C1 segment of cervical spinal cord (tissue), 14 donors: ENCODE results near the gene APOL1.
"Not testable (repeated sequence)": the region's sequence is repeated elsewhere in the genome, so short reads cannot be mapped to it uniquely, and the experiment has no call there.

Experiments
- DNase-seq, 14 donors: peaks; one replicate each; lab custom pipeline; 2025; lab: John Stamatoyannopoulos, UW

Gene APOL1, protein sequence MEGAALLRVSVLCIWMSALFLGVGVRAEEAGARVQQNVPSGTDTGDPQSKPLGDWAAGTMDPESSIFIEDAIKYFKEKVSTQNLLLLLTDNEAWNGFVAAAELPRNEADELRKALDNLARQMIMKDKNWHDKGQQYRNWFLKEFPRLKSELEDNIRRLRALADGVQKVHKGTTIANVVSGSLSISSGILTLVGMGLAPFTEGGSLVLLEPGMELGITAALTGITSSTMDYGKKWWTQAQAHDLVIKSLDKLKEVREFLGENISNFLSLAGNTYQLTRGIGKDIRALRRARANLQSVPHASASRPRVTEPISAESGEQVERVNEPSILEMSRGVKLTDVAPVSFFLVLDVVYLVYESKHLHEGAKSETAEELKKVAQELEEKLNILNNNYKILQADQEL

DNA sequence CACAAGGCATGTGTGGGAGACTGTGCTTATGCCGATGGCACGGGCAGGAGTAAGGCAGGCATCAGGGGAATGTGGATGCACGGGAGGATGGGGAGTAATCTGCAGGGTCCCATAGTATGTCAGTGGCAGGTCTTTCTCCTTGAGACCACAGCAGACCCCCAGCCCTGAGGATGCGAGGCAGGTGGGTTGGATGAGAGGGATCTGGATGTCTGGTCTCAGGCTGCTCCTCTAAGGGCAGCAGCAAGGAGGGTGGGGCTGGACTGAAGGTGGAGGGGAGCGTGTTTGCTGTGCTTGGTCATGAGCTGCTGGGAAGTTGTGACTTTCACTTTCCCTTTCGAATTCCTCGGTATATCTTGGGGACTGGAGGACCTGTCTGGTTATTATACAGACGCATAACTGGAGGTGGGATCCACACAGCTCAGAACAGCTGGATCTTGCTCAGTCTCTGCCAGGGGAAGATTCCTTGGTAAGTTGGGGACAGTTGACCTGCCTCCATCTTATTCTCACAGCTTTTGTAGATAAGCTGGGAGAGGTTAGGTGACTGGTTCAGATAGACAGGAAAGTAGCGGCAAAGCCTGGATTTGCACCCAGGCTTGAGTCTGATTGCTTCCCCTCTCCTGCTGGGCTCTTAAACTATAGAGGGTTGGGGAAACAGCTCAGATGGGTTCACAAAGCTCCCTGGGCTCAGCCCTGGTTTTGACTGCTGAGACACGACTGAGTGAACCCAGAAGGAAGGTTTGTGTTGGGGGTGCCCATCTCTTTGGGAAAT is at the start of gene APOL1:
APOL1 (plus strand) TSS at position 380 of the 769 bp plus-strand sequence. CDS start 1,823 bp downstream, outside the sequence.
- peak in 2 of 14 donors; percentile 26 to 29 for DNase-seq

DNA sequence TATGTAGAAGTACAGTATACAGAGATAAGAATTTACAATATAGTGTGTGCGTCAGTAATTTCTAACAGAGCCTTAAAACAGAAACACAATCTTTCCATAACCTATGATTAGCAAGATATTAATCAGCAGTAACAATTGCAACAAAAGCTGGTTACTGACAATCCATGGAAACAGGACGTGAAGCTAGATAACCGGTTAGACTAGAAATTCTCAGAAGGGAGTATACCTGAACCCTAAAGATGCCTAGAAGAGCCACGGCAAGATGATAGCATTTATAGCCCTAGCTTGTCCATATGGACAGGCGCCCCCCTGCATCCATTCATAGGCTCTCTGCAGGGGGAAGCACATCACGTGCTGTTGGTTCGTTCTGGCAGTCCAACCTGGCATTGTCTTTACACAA is 49.5 kb upstream of the APOL1 start:
- DNase-seq: not testable (repeated sequence)

DNA sequence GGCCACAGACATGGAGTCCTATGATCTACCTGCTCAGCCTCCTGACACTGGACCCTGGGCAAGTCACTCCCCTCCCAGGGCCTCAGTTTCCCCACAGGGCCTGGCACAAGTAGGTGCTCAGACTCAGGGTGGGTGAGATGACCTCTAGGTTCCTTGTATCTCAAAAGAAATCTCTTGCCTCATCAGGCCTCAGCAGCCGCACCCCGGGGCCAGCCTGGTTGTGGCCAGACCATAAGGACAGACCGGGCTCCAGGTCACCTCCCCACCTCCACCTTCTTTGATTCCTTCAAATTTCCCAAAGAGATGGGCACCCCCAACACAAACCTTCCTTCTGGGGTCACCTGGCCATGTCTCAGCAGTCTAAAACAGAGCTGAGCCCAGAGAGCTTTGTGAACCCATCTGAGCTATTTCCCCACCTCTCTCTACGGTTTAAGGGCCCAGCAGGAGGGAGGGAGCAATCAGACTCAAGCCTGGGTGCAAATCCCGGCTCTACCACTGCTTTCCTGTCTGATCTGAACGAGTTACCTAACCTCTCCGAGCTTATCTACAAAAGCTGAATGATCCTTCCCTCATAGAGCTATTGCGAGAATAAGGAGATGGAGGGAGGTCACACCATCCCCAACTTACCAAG is 48.8 kb upstream of the APOL1 start:
- no peak for DNase-seq

GRCh38 chr22:36204632-36205015 is 48.3 kb upstream of the APOL1 start:
- no peak for DNase-seq

DNA sequence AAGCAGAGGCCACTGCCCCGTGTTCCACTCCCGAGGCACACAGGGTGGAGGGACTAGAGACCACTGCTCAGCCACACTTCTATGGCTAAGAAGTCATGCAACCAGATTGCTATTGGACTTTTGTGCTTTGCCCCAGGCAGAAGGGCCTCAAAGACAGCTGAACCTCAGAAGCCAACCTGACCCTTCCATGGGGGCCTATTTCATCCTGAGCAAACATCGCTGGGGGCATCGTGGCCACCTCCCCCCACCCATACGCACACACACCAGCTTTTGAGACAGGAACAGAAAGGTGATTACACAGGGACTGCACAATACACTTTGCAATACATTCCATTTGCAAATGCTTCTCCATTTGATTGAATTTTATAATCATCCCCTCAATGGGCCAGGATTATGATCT is 47.4 kb upstream of the APOL1 start:
- DNase-seq: not testable (repeated sequence)

DNA sequence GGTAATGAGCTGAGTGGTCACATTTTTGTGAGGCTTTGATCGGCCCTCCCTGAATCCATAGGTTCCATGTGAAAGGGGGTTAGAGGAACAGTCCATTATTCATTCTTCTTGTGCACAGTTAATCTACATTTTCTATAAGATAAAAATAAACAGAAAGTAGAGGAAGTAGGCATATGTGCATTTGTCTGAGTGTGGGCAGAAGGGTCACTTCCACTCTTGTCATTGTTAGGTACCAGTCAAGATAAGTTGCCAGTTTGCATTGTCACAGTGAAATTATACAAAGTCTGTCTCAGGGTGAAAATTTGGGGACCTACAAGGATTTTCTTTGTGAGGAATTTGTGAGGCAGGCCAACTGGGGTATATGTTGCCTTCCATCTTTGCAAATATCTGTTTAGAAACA is 46.7 kb upstream of the APOL1 start:
- DNase-seq: no peak

- no peak for DNase-seq
Measured at GRCh38 chr22:36208162-36208765, 44.7 kb upstream of the APOL1 start.

DNA sequence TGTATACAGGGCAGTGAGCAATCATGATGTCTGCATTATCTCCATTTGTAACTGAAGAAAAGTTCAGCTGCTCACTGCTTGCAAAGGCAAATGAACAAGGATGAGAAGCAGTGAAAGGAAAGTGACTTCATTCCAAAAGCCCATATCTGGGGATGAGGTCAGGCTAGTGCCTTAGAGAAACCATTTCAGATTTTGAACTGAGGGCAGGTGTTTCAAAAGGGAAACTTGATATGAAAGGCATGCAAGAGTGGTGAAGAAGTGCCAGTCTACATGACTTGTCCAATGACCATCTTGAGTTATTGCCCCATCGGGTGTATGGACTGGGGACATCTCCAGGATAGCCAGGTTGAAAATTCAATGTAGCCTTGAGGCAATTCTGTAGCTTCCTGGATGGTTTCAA is 44.0 kb upstream of the APOL1 start:
- DNase-seq: no peak

- DNase-seq: not testable (repeated sequence)
Measured at GRCh38 chr22:36209488-36209908, 43.4 kb upstream of the APOL1 start.

- DNase-seq: no peak
Measured at GRCh38 chr22:36210224-36210623, 42.7 kb upstream of the APOL1 start.

DNA sequence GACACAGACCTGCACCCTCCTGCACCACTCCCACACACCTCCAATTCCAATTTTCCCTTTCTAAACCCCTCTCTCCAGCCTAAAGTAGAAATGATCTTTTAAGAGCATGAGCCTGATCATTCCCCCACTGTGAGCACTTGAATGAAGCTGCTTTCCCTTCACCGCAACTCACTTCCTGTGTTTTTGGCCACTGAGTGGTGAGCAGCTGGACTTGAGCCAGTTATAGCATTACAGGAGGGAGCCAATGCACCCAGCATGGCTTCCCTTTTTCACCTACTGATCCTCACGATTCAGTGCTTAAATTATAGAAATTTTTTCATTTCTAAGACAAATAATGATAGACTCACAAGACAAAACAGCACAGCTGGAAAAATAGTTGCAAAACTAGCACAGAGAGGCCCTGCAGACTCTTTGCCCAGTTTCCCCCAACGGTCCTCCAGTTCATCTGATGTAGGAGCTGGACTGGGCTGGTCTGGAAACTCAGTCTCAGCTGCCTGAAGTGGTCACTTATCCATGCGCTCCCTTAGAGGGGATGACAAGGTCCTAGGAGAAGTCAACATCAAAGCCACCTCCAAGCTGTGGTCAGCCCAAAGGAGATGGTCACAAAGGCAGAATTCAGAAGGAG is 41.6 kb upstream of the APOL1 start:
- DNase-seq: no peak

DNA sequence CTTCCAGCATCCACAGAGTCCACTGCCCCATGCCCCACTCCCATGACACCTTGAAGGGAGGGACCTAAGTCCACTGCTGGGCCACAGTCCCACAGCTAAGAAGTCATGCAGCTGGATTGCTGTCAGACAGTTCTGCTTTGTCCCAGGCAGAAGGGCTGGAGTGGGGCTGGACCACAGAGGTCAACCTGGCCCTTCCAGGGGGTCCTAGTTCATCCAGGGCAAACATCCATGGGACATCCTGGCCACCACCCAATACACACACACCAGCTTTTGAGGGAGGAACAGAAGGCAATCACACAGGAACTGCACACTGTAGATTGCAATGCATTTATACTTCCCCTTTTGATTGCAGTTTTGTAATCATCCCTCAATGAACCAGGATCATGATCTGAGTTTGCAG is 40.0 kb upstream of the APOL1 start:
- no peak for DNase-seq

GRCh38 chr22:36213586-36213985 is 39.3 kb upstream of the APOL1 start:
- DNase-seq: no peak

DNA sequence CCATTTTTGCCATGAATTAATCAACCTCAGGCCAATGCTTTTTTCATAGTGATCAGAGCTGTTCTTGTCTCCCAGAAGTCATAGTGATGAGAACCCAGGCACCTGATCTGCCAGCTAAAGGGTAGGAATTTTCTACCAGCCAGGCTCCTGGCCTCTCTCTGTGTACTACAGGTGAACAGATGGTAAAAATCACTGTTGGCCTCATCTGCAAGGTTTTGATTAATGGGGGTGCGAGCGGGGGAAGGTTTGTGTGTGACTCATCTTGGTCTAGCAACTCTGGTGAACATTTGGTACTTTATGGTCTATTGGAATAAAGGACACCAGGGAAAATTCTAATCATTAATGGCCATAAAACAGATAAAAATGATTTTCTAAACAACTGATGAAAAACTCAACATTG is 37.0 kb upstream of the APOL1 start:
- DNase-seq: peak in 1 of 14 donors; percentile 77

- no peak for DNase-seq
Measured at GRCh38 chr22:36218648-36219193, 34.2 kb upstream of the APOL1 start.

DNA sequence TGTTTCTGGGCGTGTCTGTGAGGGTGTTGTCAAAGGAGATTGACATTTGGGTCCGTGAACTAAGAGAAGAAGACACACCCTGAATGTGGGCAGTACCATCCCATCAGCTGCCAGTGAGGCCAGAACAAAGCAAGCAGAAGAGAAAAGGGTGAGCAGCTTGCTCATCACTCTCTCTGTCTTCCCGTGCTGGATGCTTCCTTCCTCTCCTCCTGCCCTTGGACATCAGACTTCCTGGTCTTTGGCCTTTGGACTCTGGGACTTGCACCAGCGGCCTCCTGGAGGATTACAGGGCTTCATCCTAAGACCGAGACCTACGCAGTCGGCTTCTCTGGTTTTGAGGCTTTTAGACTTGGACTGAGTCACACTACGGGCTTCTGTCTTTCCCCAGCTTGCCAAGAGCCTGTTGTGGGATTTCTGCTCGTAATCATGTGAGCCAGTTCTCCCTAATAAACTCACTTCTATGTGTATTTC is 32.4 kb upstream of the APOL1 start:
- DNase-seq: peak in 4 of 14 donors; percentile 11 to 36 (median 16)

GRCh38 chr22:36221799-36222751 is 30.9 kb upstream of the APOL1 start:
- DNase-seq: peak in 5 of 14 donors; percentile 13 to 22 (median 16)

- DNase-seq: no peak
Measured at GRCh38 chr22:36222887-36223450, 30.0 kb upstream of the APOL1 start.

- no peak for DNase-seq
Measured at GRCh38 chr22:36223504-36223903, 29.4 kb upstream of the APOL1 start.
